H1 (cell line): Measurements from ENCODE around the gene CFD. TPM values are rescaled to one million over a fixed set of nuclear protein-coding genes. Genes with fewer than 3 reads are reported as not detected.

Experiments
- CTCF ChIA-PET: fragments of 300-600 bp; sonication (Branson Sonifier 250); formaldehyde crosslinking; loops from one replicate; lab custom pipeline; 2021; ENCODE audit not compliant: partially characterized antibody; lab: Charles Lee
- POLR2A ChIA-PET: fragments of 300-600 bp; sonication (Branson Sonifier 250); formaldehyde crosslinking; loops from one replicate; lab custom pipeline; 2021; ENCODE audit warnings: inconsistent platforms; ENCODE audit not compliant: partially characterized antibody; lab: Charles Lee
- DNase-seq, 2 experiments: peaks; one replicate each; pipeline versions ENCODE4 v3.0.0 to v3.0.0-alpha.2; 2010 to 2022; ENCODE audit warnings: low spot score in 2 of 2, low read depth in 1 of 2, mixed read lengths in 1 of 2
- FAIRE-seq: peaks from 2 replicates; lab custom pipeline; 2011; peaks lifted over from hg19 to GRCh38; lab: Jason Lieb, UNC
- H2AFZ ChIP-seq: 2 replicates; pipeline ENCODE4 v1.8.1; 2012; ENCODE audit warnings: low read length, inconsistent platforms
- H2AK5ac ChIP-seq: 2 replicates; pipeline ENCODE4 v1.6.1; 2013; ENCODE audit warnings: low read depth, low read length
- H2BK120ac ChIP-seq: replicated peaks from 2 replicates; pipeline ENCODE3; 2013; ENCODE audit warnings: low read depth, low read length, inconsistent platforms
- H2BK12ac ChIP-seq: 2 replicates; pipeline ENCODE4 v1.6.1; 2013; ENCODE audit warnings: low read depth, low read length
- H2BK15ac ChIP-seq: 2 replicates; pipeline ENCODE4 v1.6.1; 2013; ENCODE audit warnings: low read length
- H2BK20ac ChIP-seq: 2 replicates; pipeline ENCODE4 v1.6.1; 2013; ENCODE audit warnings: low read length
- H2BK5ac ChIP-seq: 2 replicates; pipeline ENCODE4 v1.6.1; 2013; ENCODE audit warnings: low read depth, low read length
- H3K14ac ChIP-seq: 2 replicates; pipeline ENCODE4 v1.6.1; 2013; ENCODE audit warnings: inconsistent platforms; ENCODE audit not compliant: insufficient read length
- H3K18ac ChIP-seq: 2 replicates; pipeline ENCODE4 v1.6.1; 2013; ENCODE audit warnings: low read length; ENCODE audit errors: extremely low read depth
- H3K23ac ChIP-seq: 2 replicates; pipeline ENCODE4 v1.6.1; 2013; ENCODE audit warnings: inconsistent platforms; ENCODE audit not compliant: insufficient read length
- H3K23me2 ChIP-seq: 2 replicates; pipeline ENCODE4 v1.6.1; 2013; ENCODE audit warnings: low read depth, low read length
- H3K27ac ChIP-seq: 2 replicates; pipeline ENCODE4 v1.6.1; 2011; ENCODE audit warnings: low read depth, low read length, inconsistent platforms
- H3K27me3 ChIP-seq, 4 experiments: replicated peaks in 1 of 4; 1 replicate in 1 of 4; 2 replicates in 3 of 4; pipeline versions ENCODE4 v1.6.1 to v1.8.1; 2011 to 2013; ENCODE audit warnings: low read length in 3 of 4, mild to moderate bottlenecking in 3 of 4, inconsistent platforms in 2 of 4, mixed read lengths in 2 of 4, moderate library complexity in 1 of 4; ENCODE audit not compliant: control insufficient read depth in 3 of 4, insufficient read depth in 3 of 4; ENCODE audit errors: extremely low read depth in 1 of 4
- H3K36me3 ChIP-seq, 4 experiments: 2 replicates each; pipeline versions ENCODE4 v1.6.1 to v1.8.1; 2011 to 2013; ENCODE audit warnings: mild to moderate bottlenecking in 4 of 4, low read length in 3 of 4, moderate library complexity in 2 of 4, control low read depth in 1 of 4, inconsistent platforms in 1 of 4; ENCODE audit not compliant: insufficient read depth in 4 of 4, control insufficient read depth in 2 of 4
- H3K4ac ChIP-seq: replicated peaks from 2 replicates; pipeline ENCODE3; 2013; ENCODE audit warnings: low read length, low read depth, mixed read lengths, inconsistent platforms; ENCODE audit not compliant: insufficient read length
- H3K4me1 ChIP-seq, 4 experiments: replicated peaks in 1 of 4; 1 replicate in 1 of 4; 2 replicates in 3 of 4; pipeline versions ENCODE4 v1.6.1 to v1.8.1; 2011 to 2013; ENCODE audit warnings: low read length in 3 of 4, inconsistent platforms in 2 of 4, mixed read lengths in 1 of 4; ENCODE audit not compliant: insufficient read depth in 4 of 4, control insufficient read depth in 3 of 4
- H3K4me2 ChIP-seq, 2 experiments: 2 replicates each; pipeline versions ENCODE4 v1.6.1 to v1.8.1; 2011 to 2013; ENCODE audit warnings: low read depth in 2 of 2, low read length in 2 of 2, control low read depth in 1 of 2, inconsistent platforms in 1 of 2, mild to moderate bottlenecking in 1 of 2; ENCODE audit not compliant: insufficient read depth in 1 of 2
- H3K4me3 ChIP-seq, 4 experiments: fragments of 200-600, 300-600 bp in 1 of 4; sonication (generic), shearing (Covaris generic), sonication (Bioruptor Twin) in 1 of 4; 2 replicates each; pipeline versions ENCODE4 v1.5.1 to v1.8.1; 2011 to 2016; ENCODE audit warnings: low read length in 4 of 4, low read depth in 3 of 4, control low read depth in 2 of 4, inconsistent platforms in 2 of 4, mild to moderate bottlenecking in 2 of 4, mixed read lengths in 1 of 4, moderate library complexity in 1 of 4; ENCODE audit not compliant: insufficient read depth in 2 of 4; ENCODE audit errors: extremely low read depth in 1 of 4
- H3K56ac ChIP-seq: replicated peaks from 2 replicates; pipeline ENCODE3; 2013; ENCODE audit warnings: low read depth, mild to moderate bottlenecking, mixed read lengths, low read length, inconsistent platforms; ENCODE audit not compliant: insufficient read length
- H3K79me1 ChIP-seq: 2 replicates; pipeline ENCODE4 v1.6.1; 2013; ENCODE audit warnings: low read depth, low read length, control low read depth
- H3K79me2 ChIP-seq, 2 experiments: 2 replicates each; pipeline versions ENCODE4 v1.6.1 to v1.8.1; 2012 to 2013; ENCODE audit warnings: low read length in 2 of 2, mild to moderate bottlenecking in 2 of 2, inconsistent platforms in 1 of 2; ENCODE audit not compliant: insufficient read depth in 2 of 2, control insufficient read depth in 1 of 2
- H3K9ac ChIP-seq, 4 experiments: replicated peaks in 1 of 4; 1 replicate in 1 of 4; 2 replicates in 3 of 4; pipeline versions ENCODE4 v1.6.1 to v1.8.1; 2011 to 2013; ENCODE audit warnings: low read depth in 3 of 4, low read length in 3 of 4, control low read depth in 2 of 4, mild to moderate bottlenecking in 2 of 4, moderate library complexity in 2 of 4, inconsistent platforms in 1 of 4; ENCODE audit errors: extremely low read depth in 1 of 4
- H3K9me3 ChIP-seq, 2 experiments: 2 replicates each; pipeline versions ENCODE4 v1.6.1 to v1.8.1; 2012 to 2013; ENCODE audit warnings: mild to moderate bottlenecking in 2 of 2, moderate library complexity in 2 of 2, control low read depth in 1 of 2, inconsistent platforms in 1 of 2, low read depth in 1 of 2, low read length in 1 of 2, mixed read lengths in 1 of 2; ENCODE audit not compliant: insufficient read depth in 2 of 2
- H4K20me1 ChIP-seq, 2 experiments: replicated peaks in 1 of 2; 2 replicates each; pipeline versions ENCODE3 to v1.8.1; 2011 to 2013; ENCODE audit warnings: inconsistent platforms in 2 of 2, low read length in 2 of 2, mild to moderate bottlenecking in 1 of 2; ENCODE audit not compliant: insufficient read depth in 2 of 2, control insufficient read depth in 1 of 2
- H4K5ac ChIP-seq: 2 replicates; pipeline ENCODE4 v1.6.1; 2013; ENCODE audit warnings: low read length, low read depth, mixed read lengths, inconsistent platforms; ENCODE audit not compliant: insufficient read length
- H4K8ac ChIP-seq: 2 replicates; pipeline ENCODE4 v1.8.0; 2013; ENCODE audit warnings: mild to moderate bottlenecking, moderate library complexity, low read length, inconsistent platforms; ENCODE audit not compliant: insufficient read depth; ENCODE audit errors: extremely low read depth
- H4K91ac ChIP-seq: replicated peaks from 2 replicates; pipeline ENCODE3; 2013; ENCODE audit warnings: low read length, mixed read lengths, inconsistent platforms; ENCODE audit not compliant: insufficient read length
- JUND ChIP-seq: IDR thresholded peaks from 2 replicates; pipeline ENCODE4 v1.6.1; 2011; ENCODE audit warnings: mild to moderate bottlenecking, improper control_type of control experiment, low read length
- RBBP5 ChIP-seq: IDR thresholded peaks from 2 replicates; pipeline ENCODE4 v1.7.1; 2012; ENCODE audit warnings: low read depth, mild to moderate bottlenecking, inconsistent platforms, low read length, moderate library complexity, borderline replicate concordance
- WGBS, 2 experiments: shearing (Covaris generic) in 1 of 2; methylation state at CpG; one replicate each; pipeline versions ENCODE4 v1.1.6 to v1.1.7; 2013 to 2015; ENCODE audit warnings: low lambda C conversion rate in 2 of 2, mixed read lengths in 2 of 2, inconsistent platforms in 1 of 2, low coverage in 1 of 2, missing lambda C conversion rate in 1 of 2; ENCODE audit not compliant: insufficient replicate concordance in 2 of 2, insufficient coverage in 1 of 2, insufficient read length in 1 of 2; ENCODE audit errors: extremely low coverage in 1 of 2, missing lambda C conversion rate in 1 of 2; 5-methylcytosine and 5-hydroxymethylcytosine counted together
- polyA plus RNA-seq, 7 experiments: library from polyadenylated mRNA; depleted of rRNA in 3 of 7; stranded (reverse) in 5 of 7; unstranded in 2 of 7; fragments of >200 nt in 5 of 7; fragments of 200-250 nt in 2 of 7; gene quantifications; 1 replicate in 5 of 7; 2 replicates in 1 of 7; 4 replicates in 1 of 7; pipeline versions ENCODE4 v1.2.1 to v1.2.3, GENCODE V29; 2011 to 2013; ENCODE audit warnings: missing spikeins in 2 of 7, mixed read lengths in 2 of 7
- total RNA-seq: library from RNA; stranded (reverse); fragmentation: NEBNext Ultra II Directional; extraction: Animal tissue kit (Norgen Biotek cat#: 25700); gene quantifications from 2 replicates; pipeline ENCODE4 v1.2.1, GENCODE V29; 2021

The CFD gene
- total and polyA plus RNA-seq, 2 of the 8 experiments (the other 6 are each of a cell fraction or from before 2014, with no cell fraction given), result 1.7 to 2.8 TPM

GRCh38 chr19:831407-832369 lies 27.8 kb upstream of the CFD start:
- Histone ChIP-seq H2BK20ac (no peak overlapping the region), H3K18ac (no peak overlapping the region), H3K79me2 (no peaks in the 10 kb centered on the region), H3K4me3 (no peak overlapping the region), H4K20me1 (no peaks in the 10 kb centered on the region), H3K14ac (no peak overlapping the region), H3K56ac (no peak overlapping the region), H4K5ac (no peak overlapping the region), H3K79me1 (no peaks in the 10 kb centered on the region), H3K36me3 (no peaks in the 10 kb centered on the region), H2BK5ac (no peak overlapping the region), H2BK15ac (no peak overlapping the region), H3K9me3 (no peaks in the 10 kb centered on the region), H4K8ac (0 out of 2 replicates have a peak overlapping the region, but pooled peaks have one; percentile 51), H3K23ac (no peak overlapping the region), H2BK12ac (no peak overlapping the region), H2AFZ (no peak overlapping the region), H3K4me1 (no peaks in the 10 kb centered on the region), H3K9ac (no peak overlapping the region), H2BK120ac (no peak overlapping the region), H3K4ac (no peak overlapping the region), H4K91ac (no peak overlapping the region), H3K23me2 (no peaks in the 10 kb centered on the region), H3K4me2 (no peak overlapping the region), H2AK5ac (no peak overlapping the region), H3K27ac (no peak overlapping the region), H3K27me3 (no peaks in the 10 kb centered on the region)
- CTCF ChIA-PET, result interaction anchor here (0.6 to 1.7 kb wide), 6 partner anchors 7 to 810 kb away, joined by 3 to 4 read pairs (median 3); no protein-coding TSS in a partner anchor
- 87% methylated on average over 22 of the region's 38 CpGs; no CpG with 5 or more reads in 1 of the 2 experiments for WGBS, 2 experiments
- POLR2A ChIA-PET, result interaction anchor here (1.1 to 1.8 kb wide), 3 partner anchors 12 to 19 kb away, joined by 3 to 4 read pairs (median 4); no protein-coding TSS in a partner anchor
- TF ChIP-seq JUND (no peak), RBBP5 (no peak)
- no peak for DNase-seq
- FAIRE-seq, result no peak
